ENCODE measurements around the gene MMRN2. TPM values are rescaled to one million over a fixed set of nuclear protein-coding genes. Genes with fewer than 3 reads are reported as not detected.

Gene MMRN2
- polyA plus RNA-seq, 5 donors: 26.4 to 32.5 (median 30.8) TPM

- no peak for DNase-seq
Observed at GRCh38 chr10:86970162-86970981, 13.0 kb upstream of the MMRN2 start.

- DNase-seq: no peak
Observed at GRCh38 chr10:86969421-86970041, 12.1 kb upstream of the MMRN2 start.

- DNase-seq: no peak
Observed at GRCh38 chr10:86968994-86969355, 11.6 kb upstream of the MMRN2 start.

- DNase-seq: no peak
Observed at GRCh38 chr10:86968271-86968993, 11.0 kb upstream of the MMRN2 start, which contains the start of gene ADIRF. Gene ADIRF (plus strand): TSS chr10:86968482. CDS start chr10:86968545, 63 bp downstream.

- DNase-seq: no peak
Observed at GRCh38 chr10:86967481-86967941, 10.1 kb upstream of the MMRN2 start.

DNA sequence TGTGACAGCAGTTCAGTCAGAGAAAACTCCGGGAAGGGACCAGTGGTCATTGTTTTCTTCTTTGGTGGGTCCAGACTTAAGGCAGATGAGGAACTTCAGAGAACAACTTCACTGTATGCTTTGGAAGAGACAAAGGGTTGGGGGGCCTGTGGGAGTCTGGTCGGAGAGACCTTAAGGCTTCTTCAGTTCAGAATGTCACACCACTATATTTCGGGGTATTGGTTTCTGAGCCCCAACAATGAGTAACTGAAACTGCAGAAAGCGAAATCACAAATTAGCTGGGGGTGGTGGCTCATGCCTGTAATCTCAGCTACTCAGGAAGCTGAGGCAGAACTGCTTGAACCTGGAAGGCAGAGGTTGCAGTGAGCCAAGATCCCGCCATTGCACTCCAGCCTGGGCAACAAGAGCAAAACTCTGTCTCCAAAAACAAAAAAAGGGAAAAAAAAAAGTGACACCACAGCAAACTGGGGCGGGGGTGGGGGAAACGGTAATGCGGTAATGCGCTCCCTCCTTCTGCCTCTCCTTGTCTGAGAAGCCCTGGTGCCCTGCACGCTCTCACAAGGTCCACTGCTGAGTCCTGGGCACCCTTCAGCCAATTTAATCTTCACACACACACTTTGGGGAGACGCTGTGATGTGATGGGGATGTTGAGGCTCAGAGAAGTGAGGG is 8.7 kb upstream of the MMRN2 start:
- no peak for DNase-seq

- DNase-seq: no peak
Observed at GRCh38 chr10:86964847-86965190, 7.4 kb upstream of the MMRN2 start.

DNA sequence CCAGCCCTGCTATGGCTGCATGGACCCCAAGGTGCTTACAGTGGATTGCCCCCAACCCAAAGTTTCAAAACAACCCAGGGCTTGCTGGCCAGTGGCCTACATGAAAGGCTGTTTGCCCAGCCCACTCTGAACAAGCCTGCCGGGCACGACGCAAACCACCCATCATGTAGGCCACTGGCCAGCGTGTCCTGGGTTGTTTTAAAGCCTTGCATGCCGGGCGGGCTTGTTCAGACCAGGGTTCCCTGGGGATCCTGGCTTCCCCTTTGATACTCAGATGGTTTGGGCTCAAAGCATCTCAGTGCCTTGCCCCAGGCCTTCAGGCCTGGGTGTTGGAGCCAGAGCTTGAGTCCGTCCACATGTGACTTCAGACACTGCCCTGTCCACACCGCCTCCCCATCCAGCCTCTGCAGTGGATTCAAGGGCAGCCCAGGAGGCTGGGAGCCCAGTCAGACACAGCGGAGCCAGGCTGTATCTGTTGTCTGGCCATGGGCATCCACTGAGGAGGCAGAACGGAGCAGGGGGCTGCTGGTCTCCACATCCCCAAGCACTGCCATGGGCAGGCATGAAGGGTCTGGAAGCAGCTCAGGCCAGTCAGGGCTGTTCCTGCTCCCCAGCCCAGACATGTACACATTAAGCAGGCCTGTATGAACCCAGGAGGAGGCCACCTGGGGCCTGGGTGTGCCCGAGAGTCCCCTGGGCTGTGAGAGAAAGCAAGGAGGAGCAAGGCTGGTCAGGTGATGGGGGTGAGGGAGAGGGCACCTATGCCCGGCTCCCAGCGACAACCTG is 6.8 kb upstream of the MMRN2 start:
- no peak for DNase-seq

DNA sequence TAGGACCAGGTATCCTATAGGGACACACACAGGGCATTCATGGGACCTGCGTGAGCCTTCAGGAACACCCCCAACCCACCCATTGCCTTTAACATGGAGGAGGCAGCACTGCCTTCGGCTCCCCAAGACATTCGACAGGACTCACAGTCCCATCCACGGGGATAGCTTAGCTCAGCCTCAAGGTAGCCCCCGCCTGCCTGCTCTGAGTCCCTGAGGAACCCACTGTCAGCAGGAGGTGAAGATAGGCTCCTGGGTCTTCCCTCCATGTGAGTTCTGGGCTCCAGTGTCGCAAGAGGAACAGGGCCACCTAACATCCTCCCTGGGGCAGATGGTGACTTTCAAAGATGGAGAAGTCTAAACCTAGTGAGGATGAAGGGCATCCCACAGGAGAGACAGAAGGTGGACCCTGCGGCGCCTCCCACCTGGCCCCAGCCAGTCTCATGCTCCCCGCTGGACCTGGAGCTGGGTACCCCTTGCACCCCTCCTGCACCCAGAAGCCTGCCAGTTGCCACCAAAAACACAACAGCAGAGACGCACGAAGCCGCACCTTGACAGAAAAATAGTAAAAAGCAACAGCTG is 6.0 kb upstream of the MMRN2 start:
- no peak for DNase-seq

DNA sequence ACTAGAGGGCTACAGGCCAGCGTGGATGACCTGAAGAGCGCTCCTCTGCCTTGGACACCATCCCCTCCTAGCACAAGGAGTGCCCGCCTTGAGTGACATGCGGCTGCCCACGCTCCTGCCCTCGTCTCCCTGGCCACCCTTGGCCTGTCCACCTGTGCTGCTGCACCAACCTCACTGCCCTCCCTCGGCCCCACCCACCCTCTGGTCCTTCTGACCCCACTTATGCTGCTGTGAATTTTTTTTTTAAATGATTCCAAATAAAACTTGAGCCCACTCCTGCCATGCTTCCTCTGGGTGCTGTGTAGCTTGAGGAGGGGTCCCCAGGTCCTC is 5.5 kb upstream of the MMRN2 start:
- DNase-seq: no peak

- no peak for DNase-seq
Observed at GRCh38 chr10:86962136-86962980, 4.9 kb upstream of the MMRN2 start.

DNA sequence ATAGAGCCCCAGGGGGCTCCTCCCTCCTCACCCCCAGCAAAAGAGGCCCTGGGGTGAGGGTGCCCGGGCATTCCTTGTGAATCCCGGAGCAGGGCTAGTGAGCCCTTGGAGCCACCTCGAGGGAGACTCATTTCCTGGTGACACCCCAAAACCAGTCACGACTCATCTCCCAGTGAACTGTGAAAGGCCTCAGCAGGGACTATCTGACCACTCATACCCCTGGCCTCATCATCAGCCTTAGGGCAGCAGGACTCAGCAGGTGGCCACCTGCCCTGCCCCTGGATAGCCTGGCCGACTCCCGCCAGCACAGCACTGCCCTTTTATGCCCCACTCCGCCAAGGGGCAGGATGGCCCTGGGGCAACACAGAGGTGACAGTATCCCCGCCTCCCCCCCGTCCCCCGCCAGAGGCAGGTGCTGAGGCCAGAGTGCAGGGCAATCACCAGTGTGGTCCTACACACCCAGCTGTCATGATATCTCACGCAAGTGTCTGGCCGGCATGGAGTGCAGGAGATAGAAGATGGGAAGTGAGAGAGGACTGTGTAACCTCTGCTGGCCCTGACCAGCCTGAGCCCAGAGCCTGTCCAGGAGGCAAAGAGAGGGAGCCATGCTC is 4.2 kb upstream of the MMRN2 start:
- DNase-seq: no peak

GRCh38 chr10:86960863-86961434 is 3.5 kb upstream of the MMRN2 start:
- DNase-seq: no peak

- DNase-seq: no peak
Observed at GRCh38 chr10:86960003-86960862, 2.8 kb upstream of the MMRN2 start.

DNA sequence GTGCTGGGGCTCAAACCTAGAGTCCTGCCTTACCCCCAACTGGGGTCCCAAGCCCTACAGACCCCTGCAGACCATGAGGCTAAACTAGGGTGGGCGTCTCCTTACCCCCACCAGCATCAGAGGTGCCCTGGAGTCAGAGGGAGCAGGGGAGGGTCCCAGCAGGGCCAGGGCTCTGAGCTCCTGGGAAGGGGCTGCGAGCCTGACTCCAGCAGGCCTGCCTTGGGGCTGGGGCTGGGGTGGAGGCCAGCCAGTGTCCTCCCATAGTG is 2.3 kb upstream of the MMRN2 start:
- no peak for DNase-seq

DNA sequence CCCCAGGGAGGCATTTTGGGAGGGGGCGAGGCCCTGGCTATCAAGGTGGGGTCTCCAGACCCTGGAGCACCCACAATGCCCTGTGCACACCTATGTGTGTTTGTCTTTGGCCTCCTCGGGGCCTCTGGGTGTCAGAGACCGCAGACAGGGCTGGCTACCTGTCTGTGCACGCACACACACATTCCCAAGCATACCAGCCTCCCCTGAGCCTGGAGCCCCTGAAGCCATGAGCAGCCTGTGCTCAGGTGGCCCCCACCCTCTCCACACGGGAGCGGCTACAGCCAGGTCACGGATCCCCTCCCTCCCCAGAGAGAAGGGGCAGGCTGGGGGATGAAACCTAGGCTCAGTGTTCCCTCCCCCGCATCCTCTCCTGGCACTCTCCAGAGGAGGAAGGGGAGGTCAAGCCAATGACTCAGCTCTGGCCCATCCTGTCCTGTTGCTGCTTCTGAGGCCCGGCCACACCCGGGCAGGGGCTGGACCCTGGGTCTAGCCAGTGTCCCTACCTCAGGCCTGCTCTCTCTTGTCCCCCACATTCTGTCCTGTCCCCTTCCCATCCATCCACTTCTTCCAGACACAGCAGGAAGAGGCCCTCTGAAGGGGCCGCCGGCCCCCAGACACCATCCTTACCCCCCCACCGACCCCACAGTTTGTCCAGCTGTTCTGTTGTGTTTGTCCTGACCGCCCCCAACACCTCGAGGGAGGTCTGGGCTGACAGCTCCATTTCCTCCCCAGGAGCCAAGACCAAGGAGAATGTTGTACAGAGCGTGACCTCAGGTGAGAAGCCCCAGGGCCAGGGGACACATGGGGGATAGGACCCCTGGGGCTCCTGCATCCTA is 1.7 kb upstream of the MMRN2 start:
- no peak for DNase-seq

- DNase-seq: peak in 1 of 2 donors; percentile 53
Observed at GRCh38 chr10:86958116-86958900, 893 bp upstream of the MMRN2 start, which contains the start of gene SNCG. Gene SNCG (plus strand): TSS chr10:86958599. CDS start chr10:86958698, 99 bp downstream.

Measured in right lung (tissue), 5 donors.